Activated T-helper 2 cell treated with anti-CD3 and anti-CD28 coated beads, Interferon-gamma antibody, Interleukin-2, Interleukin-4, amounts not matched to agents 10 μg/mL and 5 μg/mL and 100 μg/mL, durations not matched to agents 14 hours and 24 hours and 36 hours (primary cell): ENCODE results near the gene AKR1C3. TPM values are rescaled to one million over a fixed set of nuclear protein-coding genes. Genes with fewer than 3 reads are reported as not detected.
"Not testable (repeated sequence)": the region's sequence is repeated elsewhere in the genome, so short reads cannot be mapped to it uniquely, and the experiment has no call there.

Source experiments
- DNase-seq: peaks from one replicate; pipeline ENCODE4 v3.0.0; 2021; ENCODE audit warnings: low spot score
- H3K27ac Mint-ChIP-seq: one replicate; pipeline ENCODE4 v1.8.0; 2021; ENCODE audit warnings: mixed read lengths
- H3K27me3 Mint-ChIP-seq: one replicate; pipeline ENCODE4 v1.8.0; 2021; ENCODE audit warnings: low read depth, mixed read lengths
- H3K36me3 Mint-ChIP-seq: one replicate; pipeline ENCODE4 v1.8.0; 2021; ENCODE audit warnings: low read depth, mixed read lengths
- H3K4me1 Mint-ChIP-seq: one replicate; pipeline ENCODE4 v1.8.0; 2021; ENCODE audit warnings: low read depth, mixed read lengths
- H3K4me3 Mint-ChIP-seq: one replicate; pipeline ENCODE4 v1.8.0; 2021; ENCODE audit warnings: low read depth, mild to moderate bottlenecking, moderate library complexity, mixed read lengths
- H3K9me3 Mint-ChIP-seq: one replicate; pipeline ENCODE4 v1.8.0; 2021; ENCODE audit warnings: mixed read lengths
- intact Hi-C: fragments of 100-400 bp; cut with micrococcal nuclease; formaldehyde crosslinking; loops from one replicate; pipeline ENCODE4 v1.15.1; 2023
- total RNA-seq: library from RNA; stranded (reverse); gene quantifications from 2 replicates; pipeline ENCODE4 v1.2.3, GENCODE V29; 2022

Gene AKR1C3
- total RNA-seq, 1 donor from 2014 or later = 0.34 TPM

DNA sequence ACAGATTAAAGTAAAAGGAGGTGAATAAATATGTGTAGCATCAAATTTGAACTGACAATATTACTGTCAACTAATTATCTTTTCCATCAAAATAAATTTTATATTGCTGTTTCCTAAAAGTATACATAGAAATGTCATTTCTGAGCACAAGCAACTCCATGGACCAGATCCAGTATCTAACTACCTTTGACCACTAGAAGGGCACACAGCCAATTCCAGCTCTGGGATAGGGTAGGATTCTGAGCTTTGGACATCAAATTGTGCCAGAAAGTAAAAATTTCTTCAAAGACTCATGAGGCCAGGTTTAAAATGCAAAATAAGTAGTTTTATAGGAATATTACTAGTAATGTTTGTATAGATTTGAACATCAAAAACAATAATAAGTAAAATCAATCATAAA lies 29.7 kb downstream of the AKR1C3 start:
- Mint-ChIP-seq H3K36me3 (no peaks in the 10 kb centered on the region), H3K27ac (no peak overlapping the region), H3K4me3 (no peak overlapping the region), H3K4me1 (no peaks in the 10 kb centered on the region), H3K9me3 (peaks cover 7% of the 10 kb centered on the region), H3K27me3 (no peaks in the 10 kb centered on the region)
- no peak for DNase-seq
- intact Hi-C loops = no loop called here

DNA sequence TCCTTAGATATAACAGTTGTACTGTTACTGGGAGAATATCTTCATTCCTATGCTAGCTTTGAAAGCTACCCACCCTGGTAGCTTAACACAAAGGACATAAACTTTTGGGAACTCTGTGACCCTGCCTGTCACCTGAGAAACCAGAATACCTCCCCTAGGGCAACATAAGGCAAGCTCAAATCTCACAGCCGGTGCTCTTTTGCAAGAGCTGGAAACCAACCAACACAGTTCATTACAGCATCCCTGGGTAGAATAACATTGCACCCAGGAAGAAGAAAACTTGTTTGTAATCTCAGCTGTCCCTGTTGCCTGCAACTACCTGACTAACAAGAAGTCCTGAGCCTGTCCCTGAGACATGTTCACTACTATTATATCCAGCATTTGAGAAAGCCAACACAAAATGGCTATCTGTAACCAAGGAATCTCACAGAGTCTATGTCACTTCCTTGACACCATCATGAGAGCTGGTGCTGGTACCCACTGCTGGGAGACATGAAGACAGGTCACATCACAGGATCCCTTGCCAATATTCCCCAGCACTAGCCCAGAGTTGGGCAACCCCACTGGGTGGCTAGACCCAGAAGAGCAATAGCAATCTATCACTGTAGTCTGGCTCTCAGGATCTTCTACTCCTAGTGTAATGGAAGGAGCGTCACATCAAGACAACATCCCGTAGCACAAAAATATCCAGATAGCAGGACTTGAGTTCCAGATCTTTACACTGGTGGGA lies 31.3 kb downstream of the AKR1C3 start:
- intact Hi-C loops = no loop called here

DNA sequence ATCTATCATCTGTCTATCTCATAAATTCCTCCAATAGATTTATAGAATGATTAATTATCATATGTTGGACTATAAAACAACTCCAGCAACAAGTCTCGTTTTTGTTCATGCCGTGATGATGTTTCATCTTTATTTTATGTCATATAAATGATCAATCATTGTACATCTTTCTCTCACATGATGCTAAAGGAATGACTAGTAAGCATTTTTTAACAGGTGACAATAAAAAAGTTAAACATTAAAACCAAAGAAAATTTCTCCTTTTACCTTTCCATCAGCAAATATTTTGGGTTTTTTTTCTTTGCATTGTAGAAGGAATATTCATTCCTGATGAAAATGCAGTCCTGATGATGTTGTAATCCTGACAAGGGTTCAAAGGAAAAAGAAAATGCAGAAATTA lies 41.4 kb downstream of the AKR1C3 start:
- Mint-ChIP-seq H3K4me1 (no peaks in the 10 kb centered on the region), H3K4me3 (no peak overlapping the region), H3K36me3 (no peaks in the 10 kb centered on the region), H3K27ac (no peak overlapping the region), H3K27me3 (no peaks in the 10 kb centered on the region), H3K9me3 (peaks cover 49% of the 10 kb centered on the region)
- no peak for DNase-seq
- intact Hi-C loops = no loop called here

More for the DNA sequence above, 31.3 kb downstream of the AKR1C3 start:
- Mint-ChIP-seq H3K4me1 (no peaks in the 10 kb centered on the region), H3K9me3 (peaks cover 4% of the 10 kb centered on the region), H3K27ac (no peak overlapping the region), H3K36me3 (no peaks in the 10 kb centered on the region), H3K27me3 (no peaks in the 10 kb centered on the region), H3K4me3 (no peak overlapping the region)
- no peak for DNase-seq

DNA sequence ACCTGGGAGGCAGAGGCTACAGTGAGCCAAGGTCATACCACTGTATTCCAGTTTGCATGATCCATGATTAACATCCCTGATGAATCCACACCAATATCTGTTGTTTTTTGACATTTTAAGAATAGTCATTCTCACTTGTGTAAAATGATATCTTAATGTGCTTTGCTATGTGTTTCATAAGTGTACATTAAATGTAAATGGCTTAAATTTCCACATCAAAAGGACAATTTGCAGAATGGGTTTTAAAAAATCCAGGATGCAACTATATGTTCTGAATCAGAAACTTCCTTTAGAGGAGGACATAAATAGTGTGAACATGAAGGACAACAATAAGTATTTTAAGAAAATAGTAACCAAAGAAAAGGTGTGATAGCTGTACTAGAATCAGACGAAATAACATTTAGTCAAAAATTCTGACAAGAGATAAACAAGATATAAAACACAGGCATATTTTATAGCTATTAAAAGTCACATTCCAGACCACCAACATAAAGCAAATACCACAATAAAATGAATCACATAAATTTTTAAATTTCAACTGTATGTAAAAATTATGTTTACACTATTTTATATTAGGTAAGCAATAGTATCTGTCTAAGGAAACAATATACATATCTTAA lies 42.4 kb downstream of the AKR1C3 start:
- Mint-ChIP-seq H3K36me3 (no peaks in the 10 kb centered on the region), H3K9me3 (peaks cover 49% of the 10 kb centered on the region), H3K4me3 (no peak overlapping the region), H3K27ac (no peak overlapping the region), H3K27me3 (no peaks in the 10 kb centered on the region), H3K4me1 (no peaks in the 10 kb centered on the region)
- DNase-seq = no peak
- intact Hi-C loops = no loop called here

DNA sequence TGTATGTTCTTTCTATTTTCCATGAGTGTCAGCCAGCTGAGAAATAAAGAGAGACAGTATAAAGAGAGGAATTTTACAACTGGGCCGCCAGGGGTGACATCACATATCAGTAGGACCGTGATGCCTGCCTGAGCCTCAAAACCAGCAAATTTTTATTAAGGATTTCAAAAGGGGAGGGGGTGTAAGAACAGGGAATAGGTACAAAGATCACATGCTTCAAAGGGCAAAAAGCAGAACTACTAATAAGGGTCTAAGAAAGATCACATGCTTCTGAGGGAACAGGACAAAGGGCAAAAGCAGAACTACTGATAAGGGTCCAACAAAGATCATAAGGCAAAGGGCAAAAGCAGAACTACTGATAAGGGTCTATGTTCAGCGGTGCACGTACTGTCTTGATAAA lies 43.5 kb downstream of the AKR1C3 start:
- peaks cover 49% of the 10 kb centered on the region for H3K9me3 Mint-ChIP-seq
- H3K27me3 Mint-ChIP-seq, DNase-seq, H3K27ac Mint-ChIP-seq, intact Hi-C loops, H3K4me3 Mint-ChIP-seq, H3K36me3 Mint-ChIP-seq, H3K4me1 Mint-ChIP-seq: not testable (repeated sequence)

DNA sequence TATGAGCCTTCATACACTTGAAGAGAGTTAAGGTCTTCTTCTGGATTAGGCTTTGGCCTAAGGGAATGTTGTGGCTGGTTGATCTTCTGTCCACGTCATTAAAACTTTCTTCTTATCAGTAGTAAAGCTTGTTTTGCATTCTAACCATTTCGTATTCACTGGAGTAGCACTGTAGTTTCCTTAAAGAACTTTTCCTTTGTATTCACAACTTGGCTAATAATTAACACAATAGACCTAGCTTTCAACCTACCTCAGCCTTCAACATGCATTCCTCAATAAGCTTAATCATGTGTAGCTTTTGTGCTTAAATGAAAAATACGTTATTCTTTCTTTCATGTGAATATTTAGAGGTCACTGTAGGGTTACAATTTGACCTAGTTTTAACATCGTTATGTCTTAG lies 48.0 kb downstream of the AKR1C3 start:
- H3K27ac Mint-ChIP-seq = no peak overlapping the region
- intact Hi-C loops = no loop called here
- no peak for DNase-seq
- H3K4me3 Mint-ChIP-seq = no peak overlapping the region
- H3K4me1 Mint-ChIP-seq = no peaks in the 10 kb centered on the region
- H3K9me3 Mint-ChIP-seq = peaks cover 32% of the 10 kb centered on the region
- H3K36me3 Mint-ChIP-seq = no peaks in the 10 kb centered on the region
- no peaks in the 10 kb centered on the region for H3K27me3 Mint-ChIP-seq

DNA sequence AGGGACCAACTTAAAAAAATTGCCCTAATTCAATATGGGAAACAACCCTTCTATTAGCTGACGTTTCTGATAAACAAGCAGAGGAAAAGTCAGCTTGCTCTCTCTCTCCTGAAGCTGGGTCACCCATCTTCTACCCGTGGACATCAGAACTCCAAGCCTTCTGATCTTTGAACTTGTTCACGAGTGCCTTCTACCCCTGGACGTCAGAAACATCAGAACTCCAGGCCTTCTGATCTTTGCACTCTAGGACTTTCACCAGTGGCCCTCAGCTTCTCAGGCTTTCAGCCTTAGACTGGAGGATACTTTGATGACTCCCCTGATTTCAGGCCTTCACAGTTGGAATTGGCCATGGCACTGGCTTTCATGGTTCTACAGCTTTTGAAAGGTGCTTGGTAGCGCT lies 48.9 kb downstream of the AKR1C3 start:
- intact Hi-C loops = no loop called here
- no peaks in the 10 kb centered on the region for H3K27me3 Mint-ChIP-seq
- H3K9me3 Mint-ChIP-seq = peaks cover 24% of the 10 kb centered on the region
- DNase-seq = no peak
- H3K27ac Mint-ChIP-seq = no peak overlapping the region
- no peaks in the 10 kb centered on the region for H3K36me3 Mint-ChIP-seq
- no peak overlapping the region for H3K4me3 Mint-ChIP-seq
- no peaks in the 10 kb centered on the region for H3K4me1 Mint-ChIP-seq

DNA sequence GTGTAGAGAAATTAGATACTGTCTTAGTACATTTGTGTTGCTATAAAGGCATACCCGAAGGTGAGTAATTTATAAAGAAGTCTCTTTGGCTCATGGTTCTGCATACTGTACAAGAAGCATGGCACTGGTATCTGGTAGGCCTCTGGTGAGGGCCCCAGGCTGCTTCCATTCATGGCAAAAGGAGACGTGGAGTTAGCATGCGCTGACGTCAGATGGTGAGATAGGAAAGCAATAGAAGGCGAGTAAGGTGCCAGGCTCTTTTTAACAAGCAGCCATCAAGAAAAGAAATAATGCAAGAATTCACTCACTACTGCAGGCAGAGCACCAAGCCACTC lies 52.7 kb downstream of the AKR1C3 start:
- no peaks in the 10 kb centered on the region for H3K36me3 Mint-ChIP-seq
- no peak overlapping the region for H3K4me3 Mint-ChIP-seq
- no peak overlapping the region for H3K27ac Mint-ChIP-seq
- H3K27me3 Mint-ChIP-seq = no peaks in the 10 kb centered on the region
- DNase-seq = no peak
- H3K9me3 Mint-ChIP-seq = peaks cover 12% of the 10 kb centered on the region
- intact Hi-C loops = no loop called here
- H3K4me1 Mint-ChIP-seq = no peaks in the 10 kb centered on the region

DNA sequence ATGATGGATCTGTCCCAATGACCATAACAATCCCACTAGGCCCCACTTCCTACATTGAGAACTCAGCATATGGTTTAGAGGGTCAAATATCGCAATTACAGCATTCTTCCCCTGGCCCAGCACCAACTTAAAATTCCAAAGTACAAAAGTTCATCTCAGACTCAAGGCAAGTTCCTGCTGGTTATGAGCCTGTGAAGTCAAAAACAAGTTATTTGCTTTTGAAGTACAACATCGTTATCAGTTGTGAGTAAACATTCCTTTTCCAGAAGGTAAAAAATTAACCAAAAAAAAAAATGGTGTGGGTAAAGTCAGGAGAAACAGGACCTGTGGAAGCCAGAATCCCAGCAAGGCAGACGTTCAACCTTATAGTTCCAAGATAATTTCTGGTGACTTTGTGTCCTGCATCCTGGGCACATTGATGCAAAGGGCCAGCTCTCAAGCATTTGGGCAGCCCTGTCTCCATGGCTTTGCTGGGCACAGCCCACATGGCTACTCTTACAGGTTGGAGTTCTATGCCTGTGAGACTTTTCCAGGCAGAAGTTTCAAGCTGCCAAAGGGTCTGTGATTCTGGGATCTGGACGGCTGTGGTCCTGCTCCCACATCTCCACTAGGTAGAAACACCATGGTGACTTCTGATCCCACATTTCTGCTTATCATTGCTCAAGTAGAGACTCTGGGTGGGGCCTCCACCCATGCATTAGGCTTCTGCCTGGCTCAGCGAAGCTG lies 53.2 kb downstream of the AKR1C3 start:
- no peaks in the 10 kb centered on the region for H3K27me3 Mint-ChIP-seq
- DNase-seq = no peak
- intact Hi-C loops = no loop called here
- no peak overlapping the region for H3K4me3 Mint-ChIP-seq
- no peak overlapping the region for H3K27ac Mint-ChIP-seq
- H3K36me3 Mint-ChIP-seq = no peaks in the 10 kb centered on the region
- no peaks in the 10 kb centered on the region for H3K4me1 Mint-ChIP-seq
- peaks cover 12% of the 10 kb centered on the region for H3K9me3 Mint-ChIP-seq

DNA sequence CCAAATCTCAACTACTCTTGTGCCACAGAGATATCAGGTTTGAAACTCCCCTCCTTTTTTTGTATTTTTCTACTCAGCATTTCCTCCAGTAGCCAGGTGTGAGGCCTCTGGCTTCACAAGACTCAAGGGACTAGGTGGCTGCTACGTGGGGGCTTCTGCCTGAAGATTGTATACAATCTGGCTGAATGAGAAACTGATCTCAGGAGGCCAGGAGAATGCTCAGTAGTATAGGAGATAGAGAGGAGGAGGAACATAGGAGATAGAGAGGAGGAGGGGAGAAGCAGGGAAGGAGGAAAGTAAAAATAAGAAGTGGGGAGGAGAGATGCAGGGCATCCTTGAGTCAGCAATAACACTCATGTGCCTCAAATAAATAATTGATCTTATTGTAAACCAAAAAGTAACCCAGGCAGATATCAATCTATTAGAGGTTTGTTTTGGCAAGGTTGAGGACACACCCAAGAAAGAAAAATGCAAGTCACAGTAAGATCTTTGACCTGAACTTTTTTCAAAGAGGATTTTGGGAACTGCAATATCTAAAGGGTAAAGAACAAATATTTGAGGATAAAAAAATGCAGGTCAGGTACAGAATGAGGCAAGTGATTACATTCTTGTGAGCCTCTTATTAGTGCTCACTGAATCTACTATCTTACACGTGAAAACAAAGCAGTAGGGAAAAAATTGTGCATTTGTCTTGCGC lies 53.9 kb downstream of the AKR1C3 start:
- Mint-ChIP-seq H3K4me1 (no peaks in the 10 kb centered on the region), H3K36me3 (no peaks in the 10 kb centered on the region), H3K9me3 (peaks cover 12% of the 10 kb centered on the region), H3K4me3 (no peak overlapping the region), H3K27me3 (no peaks in the 10 kb centered on the region), H3K27ac (no peak overlapping the region)
- intact Hi-C loops = no loop called here
- DNase-seq = no peak

DNA sequence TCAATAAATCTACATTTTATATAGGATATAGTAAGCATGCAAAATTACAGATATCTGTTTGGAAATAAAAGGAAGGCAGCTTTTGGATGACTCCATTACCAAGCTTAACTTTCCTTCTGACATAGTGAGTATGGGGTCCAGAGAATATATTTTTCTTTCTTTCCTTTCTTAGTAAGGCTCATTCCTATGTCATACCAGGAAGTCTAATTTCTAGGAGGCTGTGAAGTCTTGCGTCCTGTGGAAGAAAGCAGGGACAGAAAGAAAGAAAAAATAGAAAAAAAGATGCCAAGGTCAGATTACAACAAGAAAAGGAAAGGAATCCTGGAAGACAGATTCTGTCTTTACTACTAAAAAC lies 54.4 kb downstream of the AKR1C3 start:
- H3K27ac Mint-ChIP-seq = no peak overlapping the region
- peaks cover 12% of the 10 kb centered on the region for H3K9me3 Mint-ChIP-seq
- no peaks in the 10 kb centered on the region for H3K27me3 Mint-ChIP-seq
- intact Hi-C loops = no loop called here
- no peak overlapping the region for H3K4me3 Mint-ChIP-seq
- no peaks in the 10 kb centered on the region for H3K4me1 Mint-ChIP-seq
- no peaks in the 10 kb centered on the region for H3K36me3 Mint-ChIP-seq
- DNase-seq = no peak

DNA sequence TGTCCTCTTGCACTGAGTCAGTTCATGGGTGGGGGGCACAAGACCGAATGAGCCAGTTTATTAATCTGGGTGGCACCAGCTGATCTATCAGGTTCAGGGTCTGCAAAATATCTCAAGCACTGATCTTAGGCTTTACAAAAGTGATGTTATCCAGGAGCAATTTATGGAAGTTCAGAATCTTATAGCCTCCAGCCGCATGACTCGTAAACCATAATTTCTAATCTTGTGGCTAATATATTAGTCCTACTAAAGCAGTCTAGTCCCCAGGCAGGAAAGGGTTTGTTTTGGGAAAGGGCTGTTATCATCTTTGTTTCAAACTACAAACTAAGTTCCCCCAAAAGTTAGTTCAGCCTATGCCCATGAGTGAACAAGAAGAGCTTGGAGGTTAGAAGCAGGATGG lies 56.9 kb downstream of the AKR1C3 start:
- H3K4me1 Mint-ChIP-seq = no peaks in the 10 kb centered on the region
- H3K9me3 Mint-ChIP-seq = peaks cover 12% of the 10 kb centered on the region
- DNase-seq = no peak
- no peaks in the 10 kb centered on the region for H3K36me3 Mint-ChIP-seq
- intact Hi-C loops = no loop called here
- no peak overlapping the region for H3K4me3 Mint-ChIP-seq
- H3K27ac Mint-ChIP-seq = no peak overlapping the region
- H3K27me3 Mint-ChIP-seq = no peaks in the 10 kb centered on the region

DNA sequence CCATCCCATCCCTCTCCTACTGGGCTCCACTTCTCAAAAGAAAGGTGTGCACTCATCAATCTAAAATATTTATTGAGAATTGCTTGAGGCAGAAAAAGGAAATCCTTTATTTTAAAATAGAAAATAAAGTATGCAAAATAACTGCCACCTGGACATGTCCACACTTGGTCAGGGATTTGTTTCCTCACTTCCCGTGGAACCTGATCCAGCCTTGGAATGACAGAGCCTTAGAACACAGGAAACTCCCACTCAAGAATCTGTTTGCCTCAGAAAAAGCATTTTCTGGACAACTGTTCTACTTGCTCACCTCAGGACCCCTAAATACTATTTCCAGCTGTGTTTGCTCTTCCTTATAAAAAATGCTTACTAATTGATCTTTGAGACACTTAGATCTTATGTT lies 61.7 kb downstream of the AKR1C3 start:
- no peaks in the 10 kb centered on the region for H3K27me3 Mint-ChIP-seq
- no peak for DNase-seq
- H3K27ac Mint-ChIP-seq = no peak overlapping the region
- H3K36me3 Mint-ChIP-seq = no peaks in the 10 kb centered on the region
- no peaks in the 10 kb centered on the region for H3K4me1 Mint-ChIP-seq
- H3K4me3 Mint-ChIP-seq = no peak overlapping the region
- H3K9me3 Mint-ChIP-seq = peaks cover 2% of the 10 kb centered on the region
- intact Hi-C loops = no loop called here
